IPS-20b (cell line): ENCODE measurements around the gene JAKMIP2.
A peak's percentile ranks its signal among the peaks of the same experiment; 100 is the strongest.
"Not testable (repeated sequence)": the region's sequence is repeated elsewhere in the genome, so short reads cannot be mapped to it uniquely, and the experiment has no call there.

Experiments
- H3K27ac ChIP-seq: one replicate; pipeline ENCODE4 v1.5.1; 2013; ENCODE audit warnings: low read length
- H3K27me3 ChIP-seq: 2 replicates; pipeline ENCODE4 v1.6.1; 2013; ENCODE audit warnings: mild to moderate bottlenecking, low read length, inconsistent platforms; ENCODE audit not compliant: insufficient read depth
- H3K36me3 ChIP-seq: 2 replicates; pipeline ENCODE4 v1.6.1; 2013; ENCODE audit warnings: low read depth, mild to moderate bottlenecking, inconsistent platforms, low read length, moderate library complexity; ENCODE audit not compliant: insufficient read depth
- H3K4me1 ChIP-seq: 2 replicates; pipeline ENCODE4 v1.6.1; 2013; ENCODE audit warnings: mild to moderate bottlenecking, control low read depth, inconsistent platforms, low read length, moderate library complexity; ENCODE audit not compliant: insufficient read depth
- H3K4me3 ChIP-seq: 2 replicates; pipeline ENCODE4 v1.5.1; 2013; ENCODE audit warnings: mild to moderate bottlenecking, low read length, inconsistent platforms
- H3K9ac ChIP-seq: 2 replicates; pipeline ENCODE4 v1.6.1; 2013; ENCODE audit warnings: low read depth, mild to moderate bottlenecking, inconsistent platforms, low read length, moderate library complexity
- H3K9me3 ChIP-seq: 2 replicates; pipeline ENCODE4 v1.6.1; 2013; ENCODE audit warnings: mild to moderate bottlenecking, low read depth, low read length, inconsistent platforms; ENCODE audit not compliant: insufficient read depth

Gene JAKMIP2

GRCh38 chr5:147782110-147783028, at the start of gene JAKMIP2:
Gene JAKMIP2 (minus strand): TSS chr5:147782728. CDS start chr5:147671806, 110,922 bp downstream.
- Histone ChIP-seq H3K27ac (peak within 1 kb of the TSS; percentile 92), H3K4me3 (peak within 1 kb of the TSS; percentile 95), H3K9ac (peak within 1 kb of the TSS; percentile 94; the same call in 1 of the 2 replicates)

GRCh38 chr5:147831465-147831864, 48.9 kb upstream of the JAKMIP2 start, which contains the start of gene SPINK1:
Gene SPINK1 (minus strand): TSS chr5:147831671. CDS start chr5:147831577, 94 bp downstream.
- H3K27me3 ChIP-seq: no peaks in the 10 kb centered on the region
- no peak within 1 kb of the TSS for H3K9ac ChIP-seq
- H3K9me3 ChIP-seq: no peaks in the 10 kb centered on the region
- no peak within 1 kb of the TSS for H3K4me3 ChIP-seq
- H3K4me1 ChIP-seq: no peaks in the 10 kb centered on the region
- no peak within 1 kb of the TSS for H3K27ac ChIP-seq
- H3K36me3 ChIP-seq: no peaks in the 10 kb centered on the region

More at GRCh38 chr5:147782110-147783028, at the start of gene JAKMIP2:
- Histone ChIP-seq H3K36me3 (no peaks in the 10 kb centered on the region), H3K9me3 (no peaks in the 10 kb centered on the region), H3K27me3 (no peaks in the 10 kb centered on the region), H3K4me1 (peaks cover 18% of the 10 kb centered on the region; the same call in 1 of the 2 replicates)

GRCh38 chr5:147830035-147830434, 47.5 kb upstream of the JAKMIP2 start:
- H3K4me1 ChIP-seq: no peaks in the 10 kb centered on the region
- no peaks in the 10 kb centered on the region for H3K36me3 ChIP-seq
- no peaks in the 10 kb centered on the region for H3K9me3 ChIP-seq
- H3K9ac ChIP-seq: no peak overlapping the region
- H3K27me3 ChIP-seq: no peaks in the 10 kb centered on the region
- H3K4me3 ChIP-seq: no peak overlapping the region
- H3K27ac ChIP-seq: no peak overlapping the region

GRCh38 chr5:147827017-147827416, 44.5 kb upstream of the JAKMIP2 start:
- not testable (repeated sequence) for H3K9me3 ChIP-seq, H3K27ac ChIP-seq, H3K27me3 ChIP-seq, H3K4me3 ChIP-seq, H3K4me1 ChIP-seq, H3K36me3 ChIP-seq, H3K9ac ChIP-seq

GRCh38 chr5:147826361-147826760, 43.8 kb upstream of the JAKMIP2 start:
- no peaks in the 10 kb centered on the region for H3K4me1 ChIP-seq

GRCh38 chr5:147822686-147823491, 40.4 kb upstream of the JAKMIP2 start:
- H3K9me3 ChIP-seq: no peaks in the 10 kb centered on the region
- H3K9ac ChIP-seq: no peak overlapping the region
- H3K4me1 ChIP-seq: no peaks in the 10 kb centered on the region
- H3K27me3 ChIP-seq: no peaks in the 10 kb centered on the region
- H3K36me3 ChIP-seq: no peaks in the 10 kb centered on the region
- no peak overlapping the region for H3K27ac ChIP-seq
- H3K4me3 ChIP-seq: no peak overlapping the region

More at GRCh38 chr5:147826361-147826760, 43.8 kb upstream of the JAKMIP2 start:
- Histone ChIP-seq H3K9me3 (no peaks in the 10 kb centered on the region), H3K27ac (no peak overlapping the region), H3K27me3 (no peaks in the 10 kb centered on the region), H3K36me3 (no peaks in the 10 kb centered on the region), H3K9ac (no peak overlapping the region), H3K4me3 (no peak overlapping the region)

GRCh38 chr5:147822222-147822621, 39.7 kb upstream of the JAKMIP2 start:
- H3K4me3 ChIP-seq, H3K9ac ChIP-seq, H3K4me1 ChIP-seq, H3K36me3 ChIP-seq, H3K27me3 ChIP-seq, H3K9me3 ChIP-seq, H3K27ac ChIP-seq: not testable (repeated sequence)

- Histone ChIP-seq H3K9ac (no peak overlapping the region), H3K4me3 (no peak overlapping the region), H3K36me3 (no peaks in the 10 kb centered on the region), H3K4me1 (no peaks in the 10 kb centered on the region), H3K27me3 (no peaks in the 10 kb centered on the region), H3K9me3 (no peaks in the 10 kb centered on the region), H3K27ac (no peak overlapping the region)
Observed at GRCh38 chr5:147821766-147822165, 39.2 kb upstream of the JAKMIP2 start.

- no peaks in the 10 kb centered on the region for H3K4me1 ChIP-seq
- no peaks in the 10 kb centered on the region; the same call in 1 of the 2 replicates for H3K9me3 ChIP-seq
- no peaks in the 10 kb centered on the region for H3K27me3 ChIP-seq
- H3K36me3 ChIP-seq: no peaks in the 10 kb centered on the region
- H3K4me3 ChIP-seq: no peak overlapping the region
- no peak overlapping the region for H3K9ac ChIP-seq
- no peak overlapping the region for H3K27ac ChIP-seq
Observed at GRCh38 chr5:147819261-147819770, 36.8 kb upstream of the JAKMIP2 start.

- H3K9ac ChIP-seq: no peak overlapping the region
- no peak overlapping the region for H3K27ac ChIP-seq
- H3K36me3 ChIP-seq: no peaks in the 10 kb centered on the region
- H3K9me3 ChIP-seq: no peaks in the 10 kb centered on the region; the same call in 1 of the 2 replicates
- no peak overlapping the region for H3K4me3 ChIP-seq
- H3K27me3 ChIP-seq: no peaks in the 10 kb centered on the region
- no peaks in the 10 kb centered on the region for H3K4me1 ChIP-seq
Observed at GRCh38 chr5:147818290-147818689, 35.8 kb upstream of the JAKMIP2 start.

- H3K4me1 ChIP-seq: peaks cover 10% of the 10 kb centered on the region
- H3K4me3 ChIP-seq: no peak overlapping the region
- no peak overlapping the region for H3K27ac ChIP-seq
- no peaks in the 10 kb centered on the region for H3K36me3 ChIP-seq
- no peaks in the 10 kb centered on the region for H3K27me3 ChIP-seq
- no peaks in the 10 kb centered on the region; the same call in 1 of the 2 replicates for H3K9me3 ChIP-seq
- no peak overlapping the region for H3K9ac ChIP-seq
Observed at GRCh38 chr5:147813696-147814095, 31.2 kb upstream of the JAKMIP2 start.
